HG03045 (cell line): ENCODE data around the gene EDAR.

ENCODE experiments used
- ATAC-seq: cut with Tn5 transposase; IDR thresholded peaks from one replicate; pipeline ENCODE4 v1.9.1; 2021; ENCODE audit warnings: mild to moderate bottlenecking, moderate library complexity; ENCODE audit not compliant: unreplicated experiment

The EDAR gene

GRCh38 chr2:108969856-108970255 lies 19.2 kb downstream of the EDAR start:
- no peak for ATAC-seq

- ATAC-seq: no peak
These were observed 20.4 kb downstream of the EDAR start for GRCh38 chr2:108968619-108969018.

GRCh38 chr2:108967757-108968156 lies 21.3 kb downstream of the EDAR start:
- no peak for ATAC-seq

- ATAC-seq: no peak
These were observed 23.3 kb downstream of the EDAR start for GRCh38 chr2:108965540-108966289.

- no peak for ATAC-seq
These were observed 26.0 kb downstream of the EDAR start for GRCh38 chr2:108963057-108963456.

- ATAC-seq: no peak
These were observed 27.2 kb downstream of the EDAR start for GRCh38 chr2:108961796-108962195.

GRCh38 chr2:108960006-108960405 lies 29.0 kb downstream of the EDAR start:
- no peak for ATAC-seq

GRCh38 chr2:108959401-108959800 lies 29.6 kb downstream of the EDAR start:
- ATAC-seq: no peak

- ATAC-seq: no peak
These were observed 30.2 kb downstream of the EDAR start for GRCh38 chr2:108958632-108959341.

- no peak for ATAC-seq
These were observed 31.0 kb downstream of the EDAR start for GRCh38 chr2:108958002-108958401.

- ATAC-seq: no peak
These were observed 32.6 kb downstream of the EDAR start for GRCh38 chr2:108956375-108956774.

- ATAC-seq: no peak
These were observed 38.5 kb downstream of the EDAR start for GRCh38 chr2:108950369-108951135.

- ATAC-seq: no peak
These were observed 39.4 kb downstream of the EDAR start for GRCh38 chr2:108949316-108950239.

GRCh38 chr2:108947271-108947907 lies 41.6 kb downstream of the EDAR start:
- ATAC-seq: no peak

GRCh38 chr2:108946442-108946841 lies 42.6 kb downstream of the EDAR start:
- no peak for ATAC-seq

- no peak for ATAC-seq
These were observed 43.1 kb downstream of the EDAR start for GRCh38 chr2:108945969-108946368.

- no peak for ATAC-seq
These were observed 44.3 kb downstream of the EDAR start for GRCh38 chr2:108944601-108945331.

- ATAC-seq: no peak
These were observed 45.3 kb downstream of the EDAR start for GRCh38 chr2:108943751-108944150.

- no peak for ATAC-seq
These were observed 46.1 kb downstream of the EDAR start for GRCh38 chr2:108942888-108943287.
